Thyroid gland (tissue), 4 donors: Measurements from ENCODE around the gene AK2. TPM values are rescaled to one million over a fixed set of nuclear protein-coding genes. Genes with fewer than 3 reads are reported as not detected.
"Not testable (repeated sequence)": the region's sequence is repeated elsewhere in the genome, so short reads cannot be mapped to it uniquely, and the experiment has no call there.

ENCODE experiments used
- DNase-seq, 2 donors: peaks; one replicate each; pipeline ENCODE4 v3.0.0-alpha.2; 2019
- H3K27ac ChIP-seq, 3 donors: fragments of 200-600 bp; sonication (generic); 1 replicate in 2 of 3; 2 replicates in 1 of 3; pipeline ENCODE4 v1.5.1; 2016 to 2019; ENCODE audit warnings: mild to moderate bottlenecking in 1 of 3, moderate library complexity in 1 of 3
- H3K27me3 ChIP-seq: fragments of 200-600 bp; sonication (generic); one replicate; pipeline ENCODE4 v1.5.1; 2019
- H3K36me3 ChIP-seq, 2 donors: fragments of 200-600 bp; sonication (generic); one replicate each; pipeline ENCODE4 v1.5.1; 2016 to 2019
- H3K4me1 ChIP-seq, 2 donors: fragments of 200-600 bp; sonication (generic); one replicate each; pipeline ENCODE4 v1.5.1; 2017 to 2019
- H3K4me3 ChIP-seq, 3 donors: fragments of 200-600 bp; sonication (generic); replicated peaks in 1 of 3; 1 replicate in 2 of 3; 2 replicates in 1 of 3; pipeline ENCODE4 v1.5.1; 2016; ENCODE audit warnings: mild to moderate bottlenecking in 1 of 3
- H3K9me3 ChIP-seq: fragments of 200-600 bp; sonication (generic); one replicate; pipeline ENCODE4 v1.5.1; 2017
- CTCF ChIP-seq, 6 experiments: fragments of 200-600 bp in 3 of 6; fragments of 450-650 bp in 3 of 6; sonication (generic) in 3 of 6; IDR thresholded peaks; one replicate each; pipeline ENCODE4 v1.5.1; 2016 to 2019; ENCODE audit warnings: antibody characterized with exemption in 6 of 6, mild to moderate bottlenecking in 2 of 6, inconsistent platforms in 1 of 6, moderate library complexity in 1 of 6
- POLR2A ChIP-seq, 2 donors: fragments of 450-650 bp; IDR thresholded peaks; one replicate each; pipeline ENCODE4 v1.6.1; 2017; ENCODE audit warnings: antibody characterized with exemption in 2 of 2, mild to moderate bottlenecking in 2 of 2, moderate library complexity in 1 of 2
- WGBS, 2 donors: methylation state at CpG; one replicate each; pipeline ENCODE4 v1.1.5; 2017; 5-methylcytosine and 5-hydroxymethylcytosine counted together
- intact Hi-C: fragments of 100-400 bp; cut with DNase I; formaldehyde crosslinking; loops from one replicate; pipeline ENCODE4 v1.15.1; 2023
- total RNA-seq, 4 donors: library from RNA; depleted of rRNA; stranded (reverse); fragments of >200 nt; gene quantifications; one replicate each; pipeline ENCODE4 v1.2.3, GENCODE V29; 2016

Gene AK2
- total RNA-seq, 4 donors from 2014 or later, result 214 to 308 (median 256) TPM

DNA sequence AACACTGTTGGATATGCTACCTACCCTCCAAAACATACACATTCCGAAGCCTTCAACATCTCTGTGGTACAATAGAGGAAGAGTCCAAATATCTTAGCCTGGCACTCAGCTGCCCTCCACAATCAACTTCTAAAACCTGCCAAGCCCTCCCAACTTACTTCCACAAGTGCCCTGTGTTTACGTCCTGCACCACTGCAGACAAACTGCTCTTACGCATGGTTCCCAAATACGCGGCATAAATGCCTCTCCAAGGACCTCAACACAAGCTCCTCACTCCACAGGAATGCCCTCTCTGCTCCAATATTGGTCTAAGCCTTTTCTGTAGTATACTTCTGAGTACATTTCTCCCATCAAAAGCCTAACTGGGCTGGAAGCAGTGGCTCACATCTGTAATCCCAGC is 6.8 kb downstream of the AK2 start:
- Histone ChIP-seq H3K27me3 (no peaks in the 10 kb centered on the region), H3K9me3 (no peaks in the 10 kb centered on the region), H3K27ac (peak overlapping the region; percentile 77 to 94 (median 85)), H3K36me3 (no peaks in the 10 kb centered on the region), H3K4me3 (no peak overlapping the region), H3K4me1 (peaks cover 66 to 90% of the 10 kb centered on the region in 2 donors)
- intact Hi-C loops, result no loop called here
- TF ChIP-seq CTCF (IDR thresholded peaks at IDR 0.05) (no peak), POLR2A (IDR thresholded peaks at IDR 0.05) (peak in 1 of 2 donors; percentile 12)
- DNase-seq, result peak; percentile 65 to 71
- 29 to 53% methylated on average over 5 of the region's 5 CpGs for WGBS, 2 donors

GRCh38 chr1:33029209-33029608 is 7.5 kb downstream of the AK2 start:
- H3K27me3 ChIP-seq, result no peaks in the 10 kb centered on the region
- no peak for TF ChIP-seq POLR2A (IDR thresholded peaks at IDR 0.05)
- TF ChIP-seq CTCF (IDR thresholded peaks at IDR 0.05), result no peak
- H3K4me1 ChIP-seq, result peaks cover 63 to 92% of the 10 kb centered on the region in 2 donors
- DNase-seq, result peak in 1 of 2 donors; percentile 50
- no peaks in the 10 kb centered on the region for H3K36me3 ChIP-seq
- H3K4me3 ChIP-seq, result no peak overlapping the region
- 66 to 77% methylated on average over 4 of the region's 4 CpGs for WGBS, 2 donors
- intact Hi-C loops, result no loop called here
- H3K27ac ChIP-seq, result peak overlapping the region; percentile 77 to 94 (median 85)
- no peaks in the 10 kb centered on the region for H3K9me3 ChIP-seq

- WGBS, 2 donors, result 86 to 91% methylated on average over 4 of the region's 4 CpGs
- intact Hi-C loops, result no loop called here
- peak overlapping the region; percentile 85 to 94 (median 85) for H3K27ac ChIP-seq
- H3K27me3 ChIP-seq, result no peaks in the 10 kb centered on the region
- H3K36me3 ChIP-seq, result peaks cover 15 to 19% of the 10 kb centered on the region in 2 donors
- TF ChIP-seq POLR2A (IDR thresholded peaks at IDR 0.05) (no peak), CTCF (IDR thresholded peaks at IDR 0.05) (no peak)
- DNase-seq, result no peak
- H3K4me1 ChIP-seq, result peaks cover 42 to 64% of the 10 kb centered on the region in 2 donors
- no peak overlapping the region for H3K4me3 ChIP-seq
- H3K9me3 ChIP-seq, result no peaks in the 10 kb centered on the region
These were observed 10.9 kb downstream of the AK2 start for GRCh38 chr1:33025761-33026160.

- H3K27ac ChIP-seq, result peak overlapping the region in 2 of 3 donors; percentile 85 to 94
- intact Hi-C loops, result no loop called here
- TF ChIP-seq POLR2A (IDR thresholded peaks at IDR 0.05) (no peak), CTCF (IDR thresholded peaks at IDR 0.05) (no peak)
- no peak overlapping the region for H3K4me3 ChIP-seq
- no peak for DNase-seq
- WGBS, 2 donors, result 72 to 83% methylated on average over 1 of the region's 1 CpG
- peaks cover 20 to 24% of the 10 kb centered on the region in 2 donors for H3K36me3 ChIP-seq
- H3K4me1 ChIP-seq, result peaks cover 37 to 58% of the 10 kb centered on the region in 2 donors
- no peaks in the 10 kb centered on the region for H3K27me3 ChIP-seq
- H3K9me3 ChIP-seq, result no peaks in the 10 kb centered on the region
These were observed 11.5 kb downstream of the AK2 start for GRCh38 chr1:33025180-33025569.

- H3K4me3 ChIP-seq, intact Hi-C loops, H3K27me3 ChIP-seq, H3K9me3 ChIP-seq, DNase-seq: not testable (repeated sequence)
- H3K4me1 ChIP-seq, result peaks cover 32 to 52% of the 10 kb centered on the region in 2 donors
- peaks cover 26 to 29% of the 10 kb centered on the region in 2 donors for H3K36me3 ChIP-seq
- 91 to 92% methylated on average over 6 of the region's 6 CpGs for WGBS, 2 donors
- peak overlapping the region in 2 of 3 donors; percentile 18 to 94 for H3K27ac ChIP-seq
These were observed 12.1 kb downstream of the AK2 start for GRCh38 chr1:33024430-33025179.
